ENCODE measurements around the gene OR10G6. TPM values are rescaled to one million over a fixed set of nuclear protein-coding genes. Genes with fewer than 3 reads are reported as not detected.
"Not testable (repeated sequence)": the region's sequence is repeated elsewhere in the genome, so short reads cannot be mapped to it uniquely, and the experiment has no call there.

The OR10G6 gene, protein sequence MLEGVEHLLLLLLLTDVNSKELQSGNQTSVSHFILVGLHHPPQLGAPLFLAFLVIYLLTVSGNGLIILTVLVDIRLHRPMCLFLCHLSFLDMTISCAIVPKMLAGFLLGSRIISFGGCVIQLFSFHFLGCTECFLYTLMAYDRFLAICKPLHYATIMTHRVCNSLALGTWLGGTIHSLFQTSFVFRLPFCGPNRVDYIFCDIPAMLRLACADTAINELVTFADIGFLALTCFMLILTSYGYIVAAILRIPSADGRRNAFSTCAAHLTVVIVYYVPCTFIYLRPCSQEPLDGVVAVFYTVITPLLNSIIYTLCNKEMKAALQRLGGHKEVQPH
- total RNA-seq (2014; rRNA removed; shearing (Covaris generic)) = not detected in 2 replicates

DNA sequence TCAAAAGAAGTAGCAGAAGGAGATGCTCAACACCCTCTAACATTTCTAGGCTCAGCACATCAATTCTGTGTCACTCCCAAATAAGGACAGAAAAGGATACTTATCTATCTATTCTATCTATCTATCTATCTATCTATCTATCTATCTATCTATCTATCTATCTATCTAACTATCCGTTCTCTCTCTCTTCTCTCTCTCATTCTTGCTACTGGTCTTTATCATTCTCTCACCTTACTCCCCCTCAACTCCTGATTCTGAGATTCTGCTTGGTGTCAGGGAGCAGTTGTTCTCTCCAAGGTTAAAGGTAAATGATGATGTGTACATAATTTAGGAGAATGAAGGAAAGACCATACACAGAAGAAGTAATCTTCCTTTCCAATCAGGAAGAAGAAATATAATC, at the start of gene OR10G6:
Gene OR10G6, minus strand, starts transcription at position 43 of the 400 bp plus-strand sequence. Its CDS starts 0 bp downstream, at position 43.
- in situ Hi-C loops (cut with HindIII; ENCODE audit: low sequenced_read_pairs) = no loop called here

DNA sequence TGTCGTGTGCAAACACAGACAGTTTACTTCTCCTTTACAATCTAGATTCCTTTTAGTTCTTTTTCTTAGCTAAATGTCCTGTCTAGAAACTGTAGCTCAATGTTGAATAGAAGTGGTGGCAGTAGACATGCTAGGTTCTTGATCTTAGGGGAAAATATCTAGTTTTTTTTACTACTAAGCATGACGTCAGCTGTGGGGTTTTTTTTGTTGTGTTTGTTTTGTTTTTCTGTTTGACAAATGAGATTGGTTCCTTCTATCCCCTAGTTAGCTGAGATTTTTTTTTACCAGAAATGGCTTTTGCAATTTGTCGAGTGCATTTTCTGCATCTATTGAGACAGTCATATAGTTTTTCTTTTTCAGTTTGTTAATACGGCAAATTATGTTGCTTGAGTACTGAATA, 48.5 kb upstream of the OR10G6 start:
- no peak for DNase-seq (ENCODE audit: low spot score)
- in situ Hi-C loops (cut with HindIII; ENCODE audit: low sequenced_read_pairs) = no loop called here

More for the DNA sequence above, at the start of gene OR10G6:
- no peak for DNase-seq (ENCODE audit: low spot score)

DNA sequence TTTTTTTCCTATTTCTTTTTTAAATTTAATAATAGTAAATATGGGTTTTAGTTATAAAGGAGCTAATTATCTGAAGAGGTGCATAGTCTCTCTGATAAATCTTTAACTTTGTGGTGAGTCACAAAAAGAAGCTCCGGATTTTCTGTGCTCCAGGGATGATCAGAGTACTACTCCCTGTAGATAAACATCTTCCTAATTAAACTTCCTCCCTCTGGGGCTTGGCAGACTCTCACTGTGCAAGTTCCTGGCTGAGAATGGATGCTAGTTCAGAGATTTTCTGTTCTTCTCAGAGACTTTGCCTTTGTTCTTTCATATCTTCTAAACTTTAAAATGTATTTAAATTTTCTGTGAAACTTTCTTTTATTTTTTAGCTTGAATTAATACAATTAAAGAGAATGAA, 46.3 kb upstream of the OR10G6 start, which contains the start of gene OR10G7:
Gene OR10G7, minus strand, starts transcription at position 72 of the 400 bp plus-strand sequence. CDS start 2,324 bp downstream, outside the sequence.
- no peak for DNase-seq (ENCODE audit: low spot score)
- in situ Hi-C loops (cut with HindIII; ENCODE audit: low sequenced_read_pairs) = no loop called here

DNA sequence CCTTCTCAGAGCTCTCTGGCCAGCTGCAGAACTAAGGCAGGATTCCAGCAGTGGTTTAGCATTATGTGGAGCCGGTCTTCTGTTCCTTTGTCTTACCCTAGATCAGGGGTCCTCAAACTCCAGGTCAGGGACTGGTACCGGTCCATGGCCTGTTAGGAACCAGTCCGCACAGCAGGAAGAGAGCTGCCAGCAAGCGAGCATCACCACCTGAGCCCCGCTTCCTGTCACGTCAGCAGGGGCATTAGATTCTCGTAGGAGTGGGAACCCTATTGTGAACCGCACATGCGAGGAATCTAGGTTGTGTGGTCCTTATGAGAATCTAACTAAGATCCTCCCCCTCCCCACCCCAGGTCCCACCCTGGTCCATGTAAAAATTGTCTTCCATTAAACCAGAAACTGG, 44.6 kb upstream of the OR10G6 start:
- in situ Hi-C loops (cut with HindIII; ENCODE audit: low sequenced_read_pairs) = no loop called here
- DNase-seq (ENCODE audit: low spot score) = no peak

DNA sequence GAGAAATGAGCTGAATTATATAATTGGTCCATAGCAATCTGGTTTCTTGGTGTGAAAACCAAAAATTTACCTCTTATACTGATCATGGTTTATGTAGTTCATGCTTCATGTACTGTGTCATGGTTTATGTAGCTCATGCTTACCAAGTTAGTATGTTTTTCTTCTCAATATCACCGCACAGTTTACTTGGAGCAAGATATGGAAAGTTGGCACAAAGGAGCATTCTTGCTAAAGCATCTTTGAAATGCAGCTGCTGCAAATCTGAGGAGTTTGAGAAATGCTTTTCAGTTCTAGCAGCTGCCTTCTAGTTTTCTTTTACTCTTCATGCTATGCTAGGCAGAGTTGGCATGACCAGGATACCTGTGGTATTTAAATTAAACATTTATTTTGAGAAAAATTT, 41.7 kb upstream of the OR10G6 start:
- in situ Hi-C loops (cut with HindIII; ENCODE audit: low sequenced_read_pairs) = no loop called here
- no peak for DNase-seq (ENCODE audit: low spot score)

DNA sequence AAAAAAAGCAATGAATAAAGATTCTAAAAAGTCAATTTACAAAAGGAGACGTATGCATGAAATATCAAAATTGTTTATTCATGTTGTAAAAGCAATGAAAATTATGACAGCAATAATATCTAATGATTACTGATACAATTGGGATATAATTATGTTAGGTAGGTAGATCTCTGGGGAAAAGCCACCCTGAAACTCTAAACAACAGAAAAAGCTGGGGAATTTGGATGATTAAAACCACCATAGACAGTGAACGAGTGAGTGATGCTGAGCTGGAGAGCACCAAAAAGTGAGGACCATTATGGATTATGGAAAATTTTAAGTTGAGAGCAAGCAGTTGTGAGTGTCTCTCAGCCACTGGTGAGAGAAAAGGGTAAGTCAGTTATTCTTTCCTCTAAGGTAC, 31.5 kb upstream of the OR10G6 start, which contains the start of gene OR10G8:
Gene OR10G8, plus strand, starts transcription at position 301 of the 400 bp plus-strand sequence. CDS start 2,825 bp downstream, outside the sequence.
- no peak for DNase-seq (ENCODE audit: low spot score)
- in situ Hi-C loops (cut with HindIII; ENCODE audit: low sequenced_read_pairs) = no loop called here

DNA sequence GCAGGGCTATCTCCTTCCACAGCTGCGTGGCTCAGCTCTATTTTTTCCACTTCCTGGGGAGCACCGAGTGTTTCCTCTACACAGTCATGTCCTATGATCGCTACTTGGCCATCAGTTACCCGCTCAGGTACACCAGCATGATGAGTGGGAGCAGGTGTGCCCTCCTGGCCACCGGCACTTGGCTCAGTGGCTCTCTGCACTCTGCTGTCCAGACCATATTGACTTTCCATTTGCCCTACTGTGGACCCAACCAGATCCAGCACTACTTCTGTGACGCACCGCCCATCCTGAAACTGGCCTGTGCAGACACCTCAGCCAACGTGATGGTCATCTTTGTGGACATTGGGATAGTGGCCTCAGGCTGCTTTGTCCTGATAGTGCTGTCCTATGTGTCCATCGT, 20.9 kb upstream of the OR10G6 start:
- in situ Hi-C loops (cut with HindIII; ENCODE audit: low sequenced_read_pairs); DNase-seq (ENCODE audit: low spot score): not testable (repeated sequence)

DNA sequence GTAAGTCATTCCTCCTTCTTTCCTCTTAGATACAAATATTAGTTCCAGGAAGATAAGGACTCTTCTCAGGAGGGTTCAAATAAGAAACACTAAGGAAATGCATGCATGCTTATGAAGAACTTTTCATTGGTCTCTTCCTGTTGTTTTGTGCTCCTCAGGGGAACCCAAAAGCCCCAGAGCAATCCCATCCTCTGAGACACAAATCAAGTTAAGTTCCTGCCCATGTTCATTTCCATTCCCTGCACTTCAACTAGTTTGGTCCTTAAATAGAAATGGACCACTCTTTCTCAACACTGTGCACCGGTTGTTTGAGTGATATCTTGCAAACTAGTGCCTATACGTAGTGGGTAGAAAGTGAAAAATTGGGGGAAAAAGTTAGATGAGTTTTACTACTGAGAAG, 17.7 kb upstream of the OR10G6 start, which contains the start of gene OR10G4:
Gene OR10G4, plus strand, starts transcription at position 301 of the 400 bp plus-strand sequence. CDS start 2,578 bp downstream, outside the sequence.
- DNase-seq (ENCODE audit: low spot score) = no peak
- in situ Hi-C loops (cut with HindIII; ENCODE audit: low sequenced_read_pairs) = no loop called here

DNA sequence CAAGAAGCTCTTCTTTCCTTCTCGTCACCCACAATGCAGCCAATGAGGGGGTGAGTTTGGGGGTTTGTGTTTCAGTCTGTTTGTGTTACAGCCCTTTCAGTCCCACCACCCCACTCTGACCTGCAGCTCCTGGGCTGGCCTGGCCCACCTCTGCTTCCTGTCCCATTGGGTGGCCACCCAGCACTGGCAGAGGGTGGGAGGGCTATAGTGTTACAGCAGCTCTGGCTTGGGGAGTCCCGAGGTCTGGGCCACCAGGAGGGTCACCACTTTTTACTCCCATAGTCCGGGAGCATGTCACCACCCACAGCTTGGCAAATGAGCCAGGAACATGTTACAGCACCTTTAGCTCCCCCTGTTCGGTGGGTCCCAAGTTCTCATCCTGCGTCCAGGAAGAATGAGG, 15.7 kb downstream of the OR10G6 start:
- in situ Hi-C loops (cut with HindIII; ENCODE audit: low sequenced_read_pairs) = no loop called here
- DNase-seq (ENCODE audit: low spot score) = no peak

DNA sequence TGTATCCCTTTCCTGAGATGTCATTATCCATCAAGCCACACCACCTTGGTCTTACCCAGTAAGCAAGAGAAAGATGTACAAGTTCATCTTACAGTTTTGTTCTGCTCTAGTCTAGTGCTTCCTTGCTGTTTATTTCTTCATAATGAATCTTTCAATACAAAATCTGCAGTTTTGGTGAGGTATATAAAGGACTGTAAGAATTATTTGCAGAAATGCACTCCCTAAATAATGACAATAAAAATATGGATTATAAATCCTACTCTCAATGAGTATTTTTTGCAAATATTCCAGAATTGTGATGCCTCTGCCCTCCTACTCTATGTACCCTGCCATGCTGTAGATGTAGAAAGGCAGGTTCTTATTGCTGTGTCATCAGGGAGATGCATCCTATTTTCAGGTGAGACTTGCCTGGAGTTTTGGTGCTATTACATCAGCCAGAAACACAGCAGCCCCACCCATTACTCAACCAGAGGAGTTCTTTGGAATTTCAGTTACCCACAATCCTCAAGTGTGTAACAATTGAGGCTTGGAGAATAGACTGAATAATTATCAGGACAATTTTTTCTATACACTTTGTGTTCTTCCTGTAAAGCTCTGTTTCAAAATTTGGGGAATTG, 17.1 kb downstream of the OR10G6 start, which contains the start of gene OR10S1:
Gene OR10S1, minus strand, starts transcription at position 51 of the 617 bp plus-strand sequence. CDS start 117 bp downstream, outside the sequence.
- in situ Hi-C loops (cut with HindIII; ENCODE audit: low sequenced_read_pairs) = no loop called here
- DNase-seq (ENCODE audit: low spot score) = no peak

DNA sequence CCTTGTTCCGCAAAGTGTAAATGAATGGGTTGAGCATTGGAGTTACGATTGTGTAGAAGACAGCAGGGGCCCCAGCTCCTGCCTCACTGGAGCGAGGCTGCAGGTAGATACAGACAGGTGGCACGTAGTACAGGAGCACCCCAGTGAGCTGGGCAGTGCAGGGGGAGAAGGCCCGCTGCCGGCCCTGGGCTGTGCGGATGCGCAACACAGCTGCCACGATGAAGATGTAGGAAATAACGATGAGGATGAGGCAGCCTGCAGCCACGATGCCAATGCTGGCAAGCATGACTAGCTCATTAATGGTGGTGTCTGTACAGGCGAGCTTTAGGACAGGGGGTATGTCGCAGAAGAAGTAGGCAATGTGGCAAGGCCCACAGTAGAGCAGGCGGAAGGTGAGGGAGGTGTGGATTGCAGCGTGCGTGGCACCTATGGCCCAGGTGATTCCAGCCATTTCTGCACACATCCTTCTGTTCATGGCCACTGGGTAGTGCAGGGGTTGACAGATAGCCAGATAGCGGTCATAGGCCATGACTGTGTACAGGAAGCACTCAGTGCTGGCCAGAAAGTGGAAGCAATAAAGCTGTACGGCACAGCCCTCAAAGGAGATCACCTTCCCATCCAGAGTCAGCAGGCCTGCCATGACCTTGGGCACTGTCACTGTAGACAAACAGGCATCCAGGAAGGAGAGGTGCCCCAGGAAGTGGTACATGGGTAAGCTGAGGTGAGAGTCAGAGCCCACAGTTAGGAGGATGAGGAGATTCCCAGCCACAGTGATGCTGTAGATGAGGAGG, 18.0 kb downstream of the OR10G6 start:
- in situ Hi-C loops (cut with HindIII; ENCODE audit: low sequenced_read_pairs) = no loop called here
- DNase-seq (ENCODE audit: low spot score) = no peak

DNA sequence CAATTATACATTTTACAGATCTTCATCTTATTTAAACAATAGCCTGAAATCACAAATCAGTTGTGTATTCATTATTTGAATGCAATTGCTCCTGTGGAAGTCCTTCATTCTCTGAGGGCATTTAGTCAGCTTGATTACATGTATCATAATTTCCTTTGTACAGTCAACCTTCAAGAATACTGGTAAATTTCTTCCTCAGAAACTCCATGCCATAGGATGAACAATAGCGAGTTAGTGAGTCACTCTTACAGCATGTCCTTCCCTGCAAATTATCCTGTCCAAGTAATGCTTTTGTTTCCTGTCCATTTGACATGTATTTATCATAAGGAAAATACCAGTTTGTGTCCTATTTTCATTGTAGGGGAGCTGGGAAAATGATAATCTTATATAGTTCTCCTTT, 21.1 kb downstream of the OR10G6 start:
- in situ Hi-C loops (cut with HindIII; ENCODE audit: low sequenced_read_pairs) = no loop called here
- no peak for DNase-seq (ENCODE audit: low spot score)

DNA sequence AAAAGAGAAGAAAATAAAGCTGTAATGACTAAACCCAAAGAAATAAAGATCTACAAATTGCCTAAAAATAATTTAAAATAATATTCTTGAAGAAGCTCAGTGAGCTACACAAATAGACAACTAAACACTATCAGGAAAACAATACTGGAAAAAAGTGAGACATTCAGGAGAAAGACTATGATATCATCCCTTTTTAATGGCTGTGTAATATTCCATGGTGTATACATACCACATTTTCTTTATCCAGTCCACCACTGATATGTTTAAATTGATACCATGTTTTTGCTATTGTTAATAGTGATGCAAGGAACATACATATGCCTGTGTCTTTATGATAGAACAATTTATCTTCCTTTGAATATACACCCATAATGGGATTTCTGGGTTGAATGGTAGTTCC, 38.2 kb downstream of the OR10G6 start:
- in situ Hi-C loops (cut with HindIII; ENCODE audit: low sequenced_read_pairs) = no loop called here

DNA sequence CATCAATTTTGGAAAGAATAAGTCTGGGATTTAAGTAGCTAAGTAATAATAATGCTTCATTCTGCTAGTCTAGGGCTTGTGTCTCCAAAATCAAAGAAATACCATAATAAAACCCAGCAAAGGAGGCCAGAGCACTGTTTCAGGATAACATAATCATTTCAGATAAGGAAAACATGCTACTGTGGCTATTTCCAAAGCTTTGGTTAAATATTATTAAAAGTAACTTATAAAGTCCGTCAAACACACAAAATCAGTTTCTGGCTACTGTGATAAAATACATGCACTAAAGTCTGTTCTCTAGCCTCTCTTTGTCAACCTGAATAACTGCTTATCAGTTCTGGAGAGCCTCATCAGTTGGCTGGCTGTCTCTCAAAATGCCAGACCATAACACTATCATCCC, 49.8 kb downstream of the OR10G6 start:
- DNase-seq (ENCODE audit: low spot score) = no peak
- in situ Hi-C loops (cut with HindIII; ENCODE audit: low sequenced_read_pairs) = no loop called here

More for the DNA sequence above, 38.2 kb downstream of the OR10G6 start:
- no peak for DNase-seq (ENCODE audit: low spot score)

Other genes with a start within 250 kb of the OR10G6 start
- gene OR6X1, start 240.6 kb downstream of the OR10G6 start, total RNA-seq (2014; rRNA removed; shearing (Covaris generic)) = not detected in 2 replicates
- gene OR6M1, start 188.8 kb downstream of the OR10G6 start, total RNA-seq (2014; rRNA removed; shearing (Covaris generic)) = not detected in 2 replicates
- gene TMEM225, start 109.5 kb downstream of the OR10G6 start, total RNA-seq (2014; rRNA removed; shearing (Covaris generic)) = not detected in 2 replicates
- not detected in 2 replicates for gene OR8D4, start 93.0 kb downstream of the OR10G6 start, total RNA-seq (2014; rRNA removed; shearing (Covaris generic))
- not detected in 2 replicates for gene OR4D5, start 55.5 kb downstream of the OR10G6 start, total RNA-seq (2014; rRNA removed; shearing (Covaris generic))
- gene OR6T1, start 51.3 kb downstream of the OR10G6 start, total RNA-seq (2014; rRNA removed; shearing (Covaris generic)) = not detected in 2 replicates
- gene OR10S1, start 17.4 kb downstream of the OR10G6 start, total RNA-seq (2014; rRNA removed; shearing (Covaris generic)) = not detected in 2 replicates
- not detected in 2 replicates for gene OR10G4, start 17.8 kb upstream of the OR10G6 start, total RNA-seq (2014; rRNA removed; shearing (Covaris generic))
- not detected in 2 replicates for gene OR10G9, start 27.9 kb upstream of the OR10G6 start, total RNA-seq (2014; rRNA removed; shearing (Covaris generic))
- gene OR10G8, start 31.6 kb upstream of the OR10G6 start, total RNA-seq (2014; rRNA removed; shearing (Covaris generic)) = not detected in 2 replicates
- gene OR10G7, start 46.2 kb upstream of the OR10G6 start, total RNA-seq (2014; rRNA removed; shearing (Covaris generic)) = not detected in 2 replicates
- gene VWA5A, start 120.3 kb upstream of the OR10G6 start, total RNA-seq (2014; rRNA removed; shearing (Covaris generic)) = 0.98 TPM in 1 of 2 replicates, not detected in the other
- not detected in 2 replicates for gene OR10D3, start 188.2 kb upstream of the OR10G6 start, total RNA-seq (2014; rRNA removed; shearing (Covaris generic))
- not detected in 2 replicates for gene OR8G1, start 245.9 kb upstream of the OR10G6 start, total RNA-seq (2014; rRNA removed; shearing (Covaris generic))

All from G401 (cell line).